K562 (cell line): ENCODE measurements around the gene OAT. TPM values are rescaled to one million over a fixed set of nuclear protein-coding genes. Genes with fewer than 3 reads are reported as not detected.

Source experiments
- ATAC-seq: fragments of 200-7000 bp; cut with Tn5 transposase; 3 replicates; pipeline ENCODE4 v1.9.1; 2020; ENCODE audit warnings: moderate library complexity
- BruUV-seq: library from RNA; stranded (reverse); fragments of 400-500 nt; replicated peaks from 2 replicates; lab custom pipeline; 2021; lab: Mats Ljungman, UMichigan
- CTCF ChIA-PET: fragments of 300-600 bp; formaldehyde crosslinking; extraction: SDS; loops from one replicate; lab custom pipeline; 2021; ENCODE audit warnings: low intra/inter-chr PET ratio; lab: Yijun Ruan, JAX
- POLR2A ChIA-PET: fragments of 300-600, 350-650 bp; sonication (Branson Sonifier 250); formaldehyde crosslinking; extraction: SDS; loops from one replicate; lab custom pipeline; 2021; ENCODE audit warnings: antibody characterized with exemption, inconsistent platforms; lab: Yijun Ruan, JAX
- DNase-seq, 4 experiments: peaks; one replicate each; pipeline versions ENCODE4 v3.0.0 to v3.0.0-alpha.2; 2011 to 2018; ENCODE audit warnings: low spot score in 3 of 4, mixed read lengths in 3 of 4; ENCODE audit errors: extremely low read depth in 1 of 4
- FAIRE-seq: peaks from 2 replicates; lab custom pipeline; 2011; peaks lifted over from hg19 to GRCh38; lab: Jason Lieb, UNC
- H2AFZ ChIP-seq: 2 replicates; pipeline ENCODE4 v1.6.0; 2011; ENCODE audit warnings: low read depth, low read length, control low read depth, inconsistent platforms
- H3K27ac ChIP-seq: fragments of 200-600 bp; 3 replicates; pipeline ENCODE4 v1.8.0; 2011; ENCODE audit warnings: low read depth, mild to moderate bottlenecking, control low read depth, inconsistent platforms, low read length, moderate library complexity, mixed read lengths; ENCODE audit errors: extremely low read depth
- H3K27me3 ChIP-seq, 2 experiments: fragments of 300-600 bp in 1 of 2; 2 replicates in 1 of 2; 3 replicates in 1 of 2; pipeline versions ENCODE4 v1.6.0 to v1.8.0; 2011; ENCODE audit warnings: inconsistent platforms in 2 of 2, low read length in 2 of 2, mild to moderate bottlenecking in 1 of 2, mixed read lengths in 1 of 2, moderate library complexity in 1 of 2; ENCODE audit not compliant: control insufficient read depth in 2 of 2, insufficient read depth in 2 of 2
- H3K36me3 ChIP-seq: fragments of 300-600 bp; 3 replicates; pipeline ENCODE4 v1.8.0; 2011; ENCODE audit warnings: mild to moderate bottlenecking, low read length, inconsistent platforms; ENCODE audit not compliant: control insufficient read depth, insufficient read depth
- H3K4me1 ChIP-seq, 2 experiments: fragments of 200-600 bp in 1 of 2; replicated peaks in 1 of 2; 2 replicates in 1 of 2; 3 replicates in 1 of 2; pipeline versions ENCODE4 v1.5.1 to v1.8.0; 2011; ENCODE audit warnings: inconsistent platforms in 2 of 2, low read length in 2 of 2, mild to moderate bottlenecking in 1 of 2, mixed read lengths in 1 of 2, moderate library complexity in 1 of 2; ENCODE audit not compliant: control insufficient read depth in 2 of 2, insufficient read depth in 2 of 2
- H3K4me2 ChIP-seq: 2 replicates; pipeline ENCODE4 v1.6.1; 2011; ENCODE audit warnings: low read length, control low read depth, inconsistent platforms, mixed read lengths; ENCODE audit not compliant: insufficient read depth
- H3K4me3 ChIP-seq: fragments of 200-600 bp; sonication (generic), shearing (Covaris generic); 2 replicates; pipeline ENCODE4 v1.5.1; 2016; ENCODE audit warnings: control low read depth, inconsistent platforms
- H3K79me2 ChIP-seq: fragments of 200-600 bp; 3 replicates; pipeline ENCODE4 v1.8.0; 2011; ENCODE audit warnings: low read length, inconsistent platforms; ENCODE audit not compliant: control insufficient read depth, insufficient read depth
- H3K9ac ChIP-seq, 2 experiments: 2 replicates each; pipeline versions ENCODE4 v1.6.0 to v1.6.1; 2011; ENCODE audit warnings: low read depth in 2 of 2, low read length in 2 of 2, control low read depth in 1 of 2, inconsistent platforms in 1 of 2, mild to moderate bottlenecking in 1 of 2, mixed read lengths in 1 of 2; ENCODE audit not compliant: insufficient read depth in 1 of 2
- H3K9me1 ChIP-seq: one replicate; pipeline ENCODE4 v1.6.0; 2011; ENCODE audit warnings: inconsistent platforms, mild to moderate bottlenecking, low read length, moderate library complexity; ENCODE audit not compliant: control insufficient read depth, insufficient read depth
- H3K9me3 ChIP-seq: replicated peaks from 2 replicates; pipeline ENCODE4 v1.5.1; 2011; ENCODE audit warnings: low read depth, low read length, inconsistent platforms; ENCODE audit not compliant: control insufficient read depth, insufficient read depth
- H4K20me1 ChIP-seq: replicated peaks from 2 replicates; pipeline ENCODE4 v1.6.1; 2011; ENCODE audit warnings: low read length, inconsistent platforms, mixed read lengths; ENCODE audit not compliant: control insufficient read depth, insufficient read depth
- ASH1L ChIP-seq: fragments of 450-650 bp; IDR thresholded peaks from 2 replicates; pipeline ENCODE4 v1.6.1; 2018; ENCODE audit warnings: borderline replicate concordance, mild to moderate bottlenecking, low read depth; ENCODE audit not compliant: partially characterized antibody
- BCOR ChIP-seq: fragments of 450-650 bp; IDR thresholded peaks from 2 replicates; pipeline ENCODE4 v1.6.1; 2016
- HDAC8 ChIP-seq: fragments of 450-650 bp; IDR thresholded peaks from 2 replicates; pipeline ENCODE4 v1.6.1; 2016; ENCODE audit warnings: mild to moderate bottlenecking, missing genetic modification characterization, moderate library complexity, missing compliant biosample characterization
- NFATC3 ChIP-seq: fragments of 450-650 bp; IDR thresholded peaks from 2 replicates; pipeline ENCODE4 v1.6.1; 2017; ENCODE audit warnings: mild to moderate bottlenecking
- RBM25 ChIP-seq: fragments of 200-400 bp; formaldehyde crosslinking; IDR thresholded peaks from 2 replicates; pipeline ENCODE4 v1.6.1; 2018; ENCODE audit warnings: low read length, low read depth, moderate library complexity; ENCODE audit not compliant: severe bottlenecking
- ZFP36 ChIP-seq: fragments of 150-350 bp; IDR thresholded peaks from 2 replicates; pipeline ENCODE4 v1.6.1; 2018; ENCODE audit warnings: low read length, low read depth; ENCODE audit not compliant: partially characterized antibody
- ZNF175 ChIP-seq: fragments of 200-800 bp; sonication (Bioruptor generic); IDR thresholded peaks from 2 replicates; pipeline ENCODE4 v1.6.1; 2016; ENCODE audit warnings: low read depth, mild to moderate bottlenecking, missing genetic modification characterization, missing compliant biosample characterization
- ZNF431 ChIP-seq: sonication (generic); formaldehyde crosslinking; IDR thresholded peaks from 2 replicates; pipeline ENCODE4 v1.8.0; 2022; ENCODE audit warnings: mild to moderate bottlenecking, missing genetic modification reagents
- WGBS: fragments of 100-300 bp; shearing (Covaris generic); methylation state at CpG from one replicate; pipeline ENCODE4 v1.1.6; 2016; ENCODE audit warnings: low coverage, mixed read lengths; ENCODE audit not compliant: insufficient coverage; ENCODE audit errors: missing lambda C conversion rate; 5-methylcytosine and 5-hydroxymethylcytosine counted together
- in situ Hi-C: fragments of 300-500 bp; cut with MboI; formaldehyde crosslinking; loops from 4 replicates; pipeline ENCODE4 v1.15.0; 2018; ENCODE audit warnings: inconsistent platforms, mixed read lengths
- intact Hi-C: fragments of 100-400 bp; cut with micrococcal nuclease; formaldehyde crosslinking; loops from 2 replicates; pipeline ENCODE4 v1.14.2; 2022
- polyA plus RNA-seq, 8 experiments: library from polyadenylated mRNA; depleted of rRNA in 4 of 8; stranded (reverse) in 5 of 8; unstranded in 3 of 8; fragments of >200 nt; fragmentation: Nextera tagmentation in 2 of 8; fragmentation: Illumina TruSeq in 1 of 8; extraction: Ambion mirVana in 2 of 8; extraction: Trizol in 1 of 8; gene quantifications; 2 replicates each; pipeline versions ENCODE4 v1.2.1 to v1.2.3, GENCODE V29; 2011 to 2014; ENCODE audit warnings: inconsistent platforms in 1 of 8, missing spikeins in 1 of 8
- total RNA-seq, 7 experiments: library from RNA; depleted of rRNA in 6 of 7; stranded (reverse); fragments of >200 nt in 6 of 7; fragmentation: Illumina TruSeq in 2 of 7; extraction: Trizol in 2 of 7; gene quantifications; 2 replicates each; pipeline versions ENCODE4 v1.2.1 to v1.2.3, GENCODE V29; 2011 to 2021; ENCODE audit warnings: low replicate concordance in 1 of 7

Gene OAT
- total and polyA plus RNA-seq, 9 of the 15 experiments (the other 6 are each of a cell fraction or from before 2014, with no cell fraction given): 100 to 312 (median 163) TPM

DNA sequence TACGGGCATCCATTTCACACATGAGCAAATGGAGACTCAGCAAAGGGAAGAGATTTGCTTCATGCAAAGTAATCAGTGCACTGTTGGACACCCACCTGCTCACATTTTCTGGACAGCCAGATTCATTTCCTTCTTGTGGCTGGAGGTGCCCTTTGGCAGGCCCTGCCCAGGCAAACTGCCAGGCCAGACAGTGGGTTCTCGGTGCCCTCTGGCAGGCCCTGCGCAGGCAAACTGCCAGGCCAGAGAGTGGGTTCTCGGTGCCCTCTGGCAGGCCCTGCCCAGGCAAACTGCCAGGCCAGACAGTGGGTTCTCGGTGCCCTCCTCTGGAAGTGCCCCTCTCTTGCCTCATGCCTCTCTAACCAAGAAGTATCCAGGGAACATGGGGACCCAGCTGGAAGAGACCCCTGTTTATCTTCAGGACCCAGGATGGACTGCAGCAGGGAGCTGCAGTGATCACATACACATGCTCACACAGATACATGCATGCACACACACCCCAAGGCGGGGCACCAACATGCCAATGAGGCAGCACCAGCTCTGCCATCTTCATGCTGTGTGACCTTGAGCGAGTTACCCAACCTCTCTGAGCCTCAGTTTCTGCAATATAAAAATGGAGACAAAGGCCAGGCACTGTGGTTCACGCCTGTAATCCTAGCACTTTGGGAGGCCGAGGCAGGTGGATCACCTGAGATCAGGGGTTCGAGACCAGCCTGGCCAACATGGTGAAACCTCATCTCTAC is 67.1 kb downstream of the OAT start:
- DNase-seq (no peak), ATAC-seq (no peak), FAIRE-seq (no peak)
- Histone ChIP-seq H3K27me3 (peaks cover 0 to 41% of the 10 kb centered on the region in 2 experiments; a peak in 2 of 5 replicates), H2AFZ (no peak overlapping the region), H3K9me1 (no peaks in the 10 kb centered on the region), H3K79me2 (no peaks in the 10 kb centered on the region), H3K27ac (no peak overlapping the region), H3K9me3 (no peaks in the 10 kb centered on the region), H3K36me3 (no peaks in the 10 kb centered on the region), H3K9ac (no peak overlapping the region), H3K4me3 (no peak overlapping the region), H4K20me1 (no peaks in the 10 kb centered on the region), H3K4me2 (no peak overlapping the region), H3K4me1 (peaks cover 0 to 8% of the 10 kb centered on the region in 2 experiments; a peak in 3 of 5 replicates)
- intact Hi-C loops (no loop called here), in situ Hi-C loops (no loop called here)
- CTCF ChIA-PET: no interaction called here
- 1% methylated on average over 10 of the region's 10 CpGs for WGBS
- TF ChIP-seq ZFP36 (peak; percentile 58), BCOR (0 out of 2 replicates have a peak, but pooled peaks have one; percentile 30), ASH1L (no peak), NFATC3 (no peak), HDAC8 (tag) (no peak), ZNF431 (CRISPR knock-in tag) (no peak), ZNF175 (CRISPR knock-in tag) (no peak), RBM25 (peak; percentile 60)
- BruUV-seq: no TSS peak
- POLR2A ChIA-PET: no interaction called here
